GM06990 (cell line): ENCODE data around the gene BUB3.
A peak's percentile ranks its signal among the peaks of the same experiment; 100 is the strongest.

Experiments used
- DNase-seq: peaks from one replicate; pipeline ENCODE4 v3.0.0-alpha.2; 2011; ENCODE audit not compliant: insufficient read length; ENCODE audit errors: extremely low read depth
- H3K27me3 ChIP-seq: replicated peaks from 2 replicates; pipeline ENCODE4 v1.6.0; 2011; ENCODE audit warnings: low read length; ENCODE audit not compliant: control insufficient read depth, insufficient read depth
- H3K36me3 ChIP-seq: 2 replicates; pipeline ENCODE4 v1.5.1; 2011; ENCODE audit warnings: low read length; ENCODE audit not compliant: control insufficient read depth, insufficient read depth
- H3K4me3 ChIP-seq: replicated peaks from 2 replicates; pipeline ENCODE4 v1.5.1; 2011; ENCODE audit warnings: low read depth, mild to moderate bottlenecking, control low read depth, low read length
- TF ChIP-seq, protein P1 (sequence below): IDR thresholded peaks from 2 replicates; pipeline ENCODE4 v1.5.1; 2011; ENCODE audit warnings: low read length, control low read depth, mild to moderate bottlenecking, inconsistent platforms; ENCODE audit not compliant: insufficient read depth, poor library complexity, severe bottlenecking

Gene BUB3

DNA sequence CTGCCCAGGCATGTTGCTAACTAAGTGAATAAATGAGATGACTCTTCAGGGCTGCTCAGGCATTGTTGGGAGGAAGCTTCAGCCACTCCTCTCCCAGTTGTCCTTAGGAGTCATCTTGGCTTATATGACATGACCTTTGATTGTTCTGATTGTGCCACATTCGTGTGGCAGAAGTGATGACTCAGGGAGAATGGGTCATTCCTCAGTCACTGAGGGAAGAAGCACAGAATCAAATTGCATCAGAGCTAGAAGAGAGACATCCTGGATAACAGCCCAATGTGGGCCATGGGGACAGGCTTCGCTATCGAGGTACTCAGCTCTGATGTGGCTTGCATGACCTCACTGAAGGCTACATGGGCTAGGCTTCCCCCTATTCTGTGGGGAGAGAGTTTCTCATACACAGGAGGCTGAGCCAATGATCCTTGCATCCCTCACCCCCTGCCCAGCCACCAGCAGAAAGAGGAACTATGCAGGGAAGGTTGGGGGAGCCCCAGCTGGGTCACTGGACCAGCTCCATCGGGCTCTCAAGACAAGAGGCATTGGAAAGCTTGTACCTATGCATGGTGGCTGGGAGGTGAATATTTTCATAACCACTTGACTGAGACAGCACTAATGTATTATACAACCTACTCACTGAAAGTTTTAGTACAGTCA is 24.5 kb upstream of the BUB3 start:
- Histone ChIP-seq H3K36me3 (no peaks in the 10 kb centered on the region), H3K4me3 (no peak overlapping the region), H3K27me3 (no peaks in the 10 kb centered on the region; the same call in none of the 2 replicates)
- TF ChIP-seq, protein P1, sequence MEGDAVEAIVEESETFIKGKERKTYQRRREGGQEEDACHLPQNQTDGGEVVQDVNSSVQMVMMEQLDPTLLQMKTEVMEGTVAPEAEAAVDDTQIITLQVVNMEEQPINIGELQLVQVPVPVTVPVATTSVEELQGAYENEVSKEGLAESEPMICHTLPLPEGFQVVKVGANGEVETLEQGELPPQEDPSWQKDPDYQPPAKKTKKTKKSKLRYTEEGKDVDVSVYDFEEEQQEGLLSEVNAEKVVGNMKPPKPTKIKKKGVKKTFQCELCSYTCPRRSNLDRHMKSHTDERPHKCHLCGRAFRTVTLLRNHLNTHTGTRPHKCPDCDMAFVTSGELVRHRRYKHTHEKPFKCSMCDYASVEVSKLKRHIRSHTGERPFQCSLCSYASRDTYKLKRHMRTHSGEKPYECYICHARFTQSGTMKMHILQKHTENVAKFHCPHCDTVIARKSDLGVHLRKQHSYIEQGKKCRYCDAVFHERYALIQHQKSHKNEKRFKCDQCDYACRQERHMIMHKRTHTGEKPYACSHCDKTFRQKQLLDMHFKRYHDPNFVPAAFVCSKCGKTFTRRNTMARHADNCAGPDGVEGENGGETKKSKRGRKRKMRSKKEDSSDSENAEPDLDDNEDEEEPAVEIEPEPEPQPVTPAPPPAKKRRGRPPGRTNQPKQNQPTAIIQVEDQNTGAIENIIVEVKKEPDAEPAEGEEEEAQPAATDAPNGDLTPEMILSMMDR = no peak
- no peak for DNase-seq

DNA sequence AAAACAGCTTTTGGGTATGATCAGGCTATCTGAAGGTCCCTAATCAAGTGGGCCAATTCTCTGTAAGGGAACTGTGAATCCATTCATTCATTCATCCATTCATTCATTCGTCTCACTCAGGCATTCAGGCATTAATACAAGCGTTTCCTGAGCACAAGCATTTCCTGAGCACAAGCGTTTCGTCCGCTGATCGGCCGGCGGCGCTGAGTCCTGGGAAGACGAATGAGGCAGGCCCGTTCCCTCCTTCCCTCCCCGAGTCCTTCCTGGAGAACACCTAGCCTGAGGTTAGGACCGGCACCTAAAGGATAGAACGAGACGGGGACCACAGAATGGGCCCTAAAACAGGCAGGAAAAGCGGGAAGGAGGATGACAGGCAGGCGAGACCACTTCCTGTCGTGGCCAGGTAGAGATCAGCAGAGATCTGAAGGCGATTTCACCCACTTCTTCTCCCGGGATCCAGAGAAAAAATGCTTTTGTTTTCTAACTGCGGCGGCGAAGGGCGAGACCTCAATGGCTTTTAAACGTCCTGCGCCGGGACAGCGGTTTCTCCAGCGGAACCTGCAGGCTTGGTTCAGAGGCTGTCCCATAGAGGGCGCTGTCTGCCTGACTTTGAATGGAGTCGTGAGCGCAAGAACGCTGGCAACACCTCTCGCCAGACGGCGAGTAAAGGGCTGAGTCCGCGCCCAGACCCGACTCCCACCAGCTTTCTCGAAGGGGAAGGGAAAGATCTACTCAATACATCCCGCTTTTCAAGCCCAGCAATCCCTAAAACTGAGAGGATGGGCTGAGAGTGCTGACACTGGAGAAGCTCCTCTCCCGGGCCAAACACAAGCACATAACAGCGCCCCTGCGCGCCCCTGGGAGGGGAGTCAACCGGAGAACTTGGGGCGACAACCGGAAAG is 21.4 kb upstream of the BUB3 start:
- peak; percentile 79 for DNase-seq
- TF ChIP-seq, protein P1 = peak; percentile 89
- H3K4me3 ChIP-seq = peak overlapping the region; percentile 33
- no peaks in the 10 kb centered on the region; the same call in none of the 2 replicates for H3K27me3 ChIP-seq
- no peaks in the 10 kb centered on the region for H3K36me3 ChIP-seq

DNA sequence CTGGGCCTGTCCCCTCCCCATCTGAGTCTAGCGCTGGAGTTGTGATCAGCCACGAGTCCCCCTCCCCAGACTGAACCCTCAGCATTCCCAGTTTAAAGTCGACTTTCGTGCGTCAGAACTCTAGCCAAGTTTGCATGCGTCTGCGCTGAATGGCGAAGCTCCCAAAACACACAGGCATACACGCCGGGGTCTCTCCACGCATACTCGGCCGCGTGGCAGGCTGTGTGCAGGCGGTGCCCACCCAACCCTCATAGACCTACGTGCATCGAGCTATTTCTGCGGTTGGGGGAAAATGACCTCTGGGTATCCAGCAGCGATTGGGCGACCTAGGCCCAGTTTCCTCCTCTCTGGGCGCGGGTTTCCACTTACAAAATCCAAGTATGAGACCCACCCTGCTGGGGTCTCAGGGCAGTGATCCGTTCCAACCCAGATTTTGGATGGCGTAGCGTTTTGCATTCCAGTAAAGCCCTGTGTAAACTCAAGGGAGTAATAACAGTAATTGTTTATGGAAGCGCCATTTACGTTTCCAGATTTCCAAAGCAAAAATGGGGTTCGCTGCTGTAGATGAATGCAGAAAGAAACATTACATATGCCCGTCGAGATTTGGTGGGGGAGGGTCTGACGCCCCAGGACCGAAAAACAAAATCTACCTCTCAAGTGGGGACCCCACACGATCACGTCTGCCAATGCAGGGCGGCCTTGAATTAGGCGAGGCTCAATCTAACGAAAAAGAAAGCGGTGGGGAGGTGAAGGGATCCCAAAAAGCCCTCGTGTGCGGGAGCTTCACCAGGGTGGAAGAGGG is 20.5 kb upstream of the BUB3 start:
- TF ChIP-seq, protein P1 = no peak
- Histone ChIP-seq H3K36me3 (no peaks in the 10 kb centered on the region), H3K27me3 (no peaks in the 10 kb centered on the region; the same call in none of the 2 replicates), H3K4me3 (peak overlapping the region; percentile 33; the same call in 1 of the 2 replicates)
- no peak for DNase-seq

DNA sequence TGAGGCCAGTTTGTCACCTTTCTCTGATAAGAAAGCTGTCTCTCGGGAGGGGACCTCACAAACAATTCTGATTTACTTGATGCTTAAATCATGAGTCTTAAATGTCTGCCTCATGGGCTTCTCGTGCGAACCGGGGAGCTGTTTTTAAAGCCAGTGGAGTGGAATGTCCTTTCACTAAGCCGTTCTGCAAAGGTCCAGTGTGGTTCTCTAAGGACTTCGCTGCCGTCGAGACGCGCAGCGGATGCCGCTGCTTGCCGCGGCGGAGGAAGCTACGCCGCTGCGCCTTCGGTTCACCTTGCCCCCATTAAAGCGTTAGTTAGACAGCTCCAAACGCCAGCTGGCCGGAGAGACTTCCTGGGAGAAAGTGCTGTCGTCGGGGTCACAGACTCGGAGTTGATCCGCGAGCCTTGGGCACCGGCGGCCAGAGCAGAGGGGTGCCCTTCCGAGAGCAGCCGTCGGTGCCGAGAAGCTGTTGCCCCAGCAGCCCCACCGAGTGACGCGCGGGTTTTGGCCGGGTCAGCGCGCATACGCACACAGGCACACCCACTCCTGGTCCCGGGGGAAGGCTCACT is 19.8 kb upstream of the BUB3 start:
- no peaks in the 10 kb centered on the region; the same call in none of the 2 replicates for H3K27me3 ChIP-seq
- H3K36me3 ChIP-seq = no peaks in the 10 kb centered on the region
- H3K4me3 ChIP-seq = no peak overlapping the region
- DNase-seq = no peak
- TF ChIP-seq, protein P1 = no peak

DNA sequence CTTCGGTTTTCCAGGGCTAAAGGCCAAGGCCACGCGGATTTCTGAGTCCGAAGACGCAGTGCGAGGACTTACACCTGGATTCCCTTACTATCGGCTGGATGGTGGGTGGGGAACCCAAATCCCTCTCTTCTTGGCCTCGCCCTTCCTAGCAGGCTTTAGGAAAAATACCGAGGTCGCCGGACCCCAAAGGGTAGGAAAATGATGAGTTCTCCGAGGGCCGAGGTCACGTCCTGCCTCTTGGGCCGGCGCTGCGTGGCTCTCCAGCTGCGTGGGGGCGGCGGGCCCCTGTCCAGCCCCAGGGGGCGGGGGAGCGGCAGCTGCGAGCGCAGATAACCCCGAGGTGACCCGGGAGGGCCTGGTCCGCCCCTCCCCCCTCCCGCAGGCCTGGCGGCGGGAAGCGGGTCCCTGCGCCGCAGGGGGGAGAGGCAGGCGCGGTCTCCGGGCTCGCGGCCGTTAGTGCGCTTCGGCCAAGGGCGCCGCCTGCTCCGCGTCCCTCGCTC is 19.2 kb upstream of the BUB3 start:
- DNase-seq = no peak
- Histone ChIP-seq H3K4me3 (peak overlapping the region; percentile 72), H3K27me3 (no peaks in the 10 kb centered on the region; the same call in none of the 2 replicates), H3K36me3 (no peaks in the 10 kb centered on the region)
- TF ChIP-seq, protein P1 = no peak
